ENCODE data around the gene ADGRL3.

DNA sequence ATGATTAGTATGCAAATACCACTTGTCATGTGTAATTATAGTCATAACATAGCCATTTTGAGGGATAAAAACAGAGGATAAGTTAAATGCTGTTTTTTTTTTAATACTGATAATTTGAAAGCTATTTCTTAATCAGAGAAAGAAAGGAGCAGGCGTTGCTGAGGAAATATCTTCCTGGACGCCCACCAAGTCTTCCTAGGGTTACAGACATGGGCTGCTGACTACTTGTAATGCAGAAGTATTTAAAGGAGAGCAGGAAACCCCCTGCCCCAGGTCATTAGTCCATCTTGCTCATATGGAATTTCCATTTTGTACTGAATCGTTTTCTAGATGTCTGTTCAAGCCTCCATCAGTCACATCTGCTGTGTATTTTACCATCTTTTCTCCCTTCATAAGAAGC lies 176.2 kb downstream of the ADGRL3 start:
- no peak for TF ChIP-seq CTCF (IDR thresholded peaks at IDR 0.05)
- TF ChIP-seq POLR2AphosphoS5 (IDR thresholded peaks at IDR 0.05) = no peak

Data from esophagus muscularis mucosa (tissue), 3 donors.